ENCODE data around the gene ANO3. TPM values are rescaled to one million over a fixed set of nuclear protein-coding genes. Genes with fewer than 3 reads are reported as not detected.

ANO3 gene
- total and polyA plus RNA-seq, 2 of the 4 experiments (the other 2 are of a cell fraction) = 0.02 to 0.18 TPM

GRCh38 chr11:26620282-26621045 lies 288.5 kb downstream of the ANO3 start:
- Histone ChIP-seq H3K18ac (ENCODE audit: low read depth, low read length) (no peak overlapping the region), H2AK5ac (ENCODE audit: low read depth, low read length) (no peak overlapping the region), H3K4ac (ENCODE audit: low read depth, low read length) (no peak overlapping the region), H4K8ac (ENCODE audit: low read depth in 2 of 2, low read length in 2 of 2) (no peak overlapping the region), H3K4me3 (ENCODE audit: insufficient read depth, low read depth, low read length) (no peak overlapping the region), H3K79me1 (ENCODE audit: low read depth in 1 of 2, low read length in 2 of 2) (no peaks in the 10 kb centered on the region), H3K27ac (ENCODE audit: insufficient read depth, low read length) (no peak overlapping the region), H3K9ac (ENCODE audit: low read depth, low read length) (no peak overlapping the region), H4K20me1 (ENCODE audit: insufficient read depth, low read length) (no peaks in the 10 kb centered on the region), H3K4me1 (ENCODE audit: control insufficient read depth, insufficient read depth, low read length) (no peaks in the 10 kb centered on the region), H3K4me2 (ENCODE audit: low read depth, low read length) (no peak overlapping the region), H3K9me3 (ENCODE audit: control insufficient read depth, insufficient read depth, low read length) (no peaks in the 10 kb centered on the region), H3K36me3 (ENCODE audit: control insufficient read depth, insufficient read depth, low read length) (no peaks in the 10 kb centered on the region), H3K27me3 (ENCODE audit: control insufficient read depth, insufficient read depth, low read length) (no peaks in the 10 kb centered on the region), H3K23ac (ENCODE audit: low read depth, low read length) (no peak overlapping the region), H4K91ac (ENCODE audit: insufficient read depth, low read depth, low read length) (no peak overlapping the region), H2AK9ac (replicated peaks; ENCODE audit: low read depth, low read length, poor library complexity) (no peak overlapping the region), H3K14ac (replicated peaks; ENCODE audit: low read depth, low read length) (no peak overlapping the region), H2AFZ (replicated peaks; ENCODE audit: low read length, poor library complexity) (no peak overlapping the region), H2BK120ac (ENCODE audit: low read depth, low read length) (no peak overlapping the region), H2BK5ac (ENCODE audit: low read depth, low read length, poor library complexity, severe bottlenecking) (no peak overlapping the region), H3K9me1 (ENCODE audit: insufficient read depth, low read length) (no peaks in the 10 kb centered on the region), H2BK20ac (ENCODE audit: low read depth, low read length) (no peak overlapping the region), H3K56ac (ENCODE audit: extremely low read depth, insufficient read depth, low read length) (no peak overlapping the region), H2BK15ac (ENCODE audit: low read depth, low read length) (no peak overlapping the region), H4K5ac (ENCODE audit: low read depth, low read length) (no peak overlapping the region)
- no CpG with 5 or more reads among the region's 1 CpG for WGBS, 2 experiments (ENCODE audit: extremely low coverage in 2 of 2, insufficient read length in 1 of 2)
- DNase-seq = no peak
- intact Hi-C loops (cut with micrococcal nuclease) (no loop called here), dilution Hi-C loops (cut with HindIII; ENCODE audit: low sequenced_read_pairs, unreplicated experiment) (no loop called here), in situ Hi-C loops (cut with MboI; ENCODE audit: low sequenced_read_pairs) (no loop called here)
- BruUV-seq (replicated peaks) = no TSS peak
- CTCF ChIA-PET = no interaction called here
- no peak for ATAC-seq (ENCODE audit: low read depth)
- POLR2A ChIA-PET (ENCODE audit: unreplicated experiment) = no interaction called here
- no peak for TF ChIP-seq CEBPB (IDR thresholded peaks at IDR 0.05; ENCODE audit: low read depth, low read length)
- TF ChIP-seq MXI1 (IDR thresholded peaks at IDR 0.05; ENCODE audit: borderline replicate concordance, low read depth, low read length) = no peak
